NCI-H524 treated with DMSO at 0.1 percent for 48 hours (cell line): Measurements from ENCODE around the gene CDKN1C.

Experiments used
- DNase-seq: peaks from one replicate; lab custom pipeline; 2025; lab: John Stamatoyannopoulos, UW

CDKN1C gene

DNA sequence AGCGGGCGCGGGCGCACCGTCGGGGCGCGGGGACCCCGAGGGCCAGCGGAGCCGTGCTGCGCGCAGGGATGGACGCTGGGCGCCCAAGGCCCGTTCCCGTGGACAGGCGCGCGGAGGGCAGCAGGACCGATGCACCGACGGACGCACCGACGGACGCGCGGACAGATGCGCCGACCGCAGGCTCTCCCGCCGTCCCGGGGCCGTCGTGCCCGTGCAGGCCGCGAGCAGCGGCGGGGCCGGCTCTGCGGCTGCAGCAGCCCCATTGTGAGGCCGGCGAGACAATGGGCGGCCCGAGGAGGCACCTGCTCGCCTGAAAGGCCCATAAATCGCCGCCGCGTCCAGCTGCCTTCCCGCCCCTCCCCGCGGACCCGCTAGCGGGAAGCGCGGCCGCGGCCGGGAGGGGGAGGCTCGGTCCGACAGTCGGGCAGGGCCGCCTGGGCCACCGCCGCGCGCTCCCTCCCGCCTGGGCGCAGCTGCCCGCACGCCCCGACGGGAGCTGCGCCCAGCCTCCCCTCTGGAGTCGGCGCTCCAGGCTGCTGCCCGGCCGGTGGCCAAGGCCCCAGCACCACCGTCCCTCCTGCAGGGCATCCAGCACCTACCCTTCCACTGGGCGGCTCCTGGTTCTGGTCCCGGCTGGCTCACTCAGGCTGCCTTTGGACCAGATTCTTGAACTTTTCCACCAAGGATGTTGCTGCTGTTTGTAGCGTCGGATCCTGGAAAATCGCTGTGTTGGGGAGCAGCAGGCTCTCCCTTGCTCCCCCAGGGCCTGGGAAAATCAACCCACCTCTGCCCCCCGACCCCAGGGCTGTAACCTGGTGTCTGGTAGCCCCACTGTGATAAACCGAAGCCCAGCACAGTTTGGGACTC lies 15.8 kb downstream of the CDKN1C start:
- no peak for DNase-seq

DNA sequence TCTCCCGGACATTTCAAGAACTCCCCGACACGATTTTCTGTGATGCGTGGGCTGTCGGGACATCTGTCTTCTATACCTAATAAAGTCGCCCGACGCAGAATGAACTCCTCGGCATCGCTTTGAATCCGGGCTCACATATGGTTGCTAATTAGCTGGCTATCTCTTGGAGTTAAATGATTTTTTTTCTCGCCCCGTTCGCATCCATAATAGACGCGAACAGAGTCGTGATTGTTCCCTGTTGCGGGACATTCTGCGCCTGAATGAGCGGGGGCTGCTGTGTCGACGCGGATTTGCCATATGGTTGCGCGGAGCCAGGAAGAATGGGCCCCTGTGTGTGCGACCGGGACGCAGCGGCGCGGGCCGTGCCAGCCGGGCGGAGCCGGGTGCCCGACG lies 16.4 kb downstream of the CDKN1C start:
- DNase-seq, result no peak

DNA sequence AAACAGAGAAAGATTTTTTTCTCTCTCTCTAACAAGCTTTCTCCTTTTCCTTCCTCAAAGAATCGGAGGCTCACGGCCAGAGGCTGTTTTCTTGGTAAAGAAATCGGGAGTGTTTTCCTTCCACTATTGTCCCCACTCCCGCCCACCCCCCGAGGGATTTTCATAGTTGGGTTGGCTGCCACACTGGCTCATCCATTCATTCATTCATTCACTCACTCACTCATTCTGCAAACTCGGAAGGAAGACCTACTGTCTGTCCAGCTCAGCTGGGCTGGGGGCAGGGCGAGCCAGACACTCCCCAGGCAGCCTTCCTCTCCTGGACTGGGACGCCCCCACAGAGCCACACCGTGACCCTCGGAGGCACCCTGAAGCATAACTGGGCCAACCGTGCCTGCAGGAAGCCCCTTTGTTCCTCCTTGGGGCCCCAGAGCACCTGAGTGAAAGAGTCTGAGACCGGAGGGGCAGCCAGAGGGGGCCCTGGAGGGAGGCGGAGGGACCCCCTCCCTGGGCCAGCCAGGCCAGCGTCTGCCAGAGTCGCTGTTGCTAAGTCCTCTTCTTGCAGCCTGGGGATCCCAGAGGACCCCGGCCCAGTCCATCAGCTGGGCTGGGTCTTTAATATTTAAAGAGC lies 17.0 kb downstream of the CDKN1C start:
- no peak for DNase-seq

DNA sequence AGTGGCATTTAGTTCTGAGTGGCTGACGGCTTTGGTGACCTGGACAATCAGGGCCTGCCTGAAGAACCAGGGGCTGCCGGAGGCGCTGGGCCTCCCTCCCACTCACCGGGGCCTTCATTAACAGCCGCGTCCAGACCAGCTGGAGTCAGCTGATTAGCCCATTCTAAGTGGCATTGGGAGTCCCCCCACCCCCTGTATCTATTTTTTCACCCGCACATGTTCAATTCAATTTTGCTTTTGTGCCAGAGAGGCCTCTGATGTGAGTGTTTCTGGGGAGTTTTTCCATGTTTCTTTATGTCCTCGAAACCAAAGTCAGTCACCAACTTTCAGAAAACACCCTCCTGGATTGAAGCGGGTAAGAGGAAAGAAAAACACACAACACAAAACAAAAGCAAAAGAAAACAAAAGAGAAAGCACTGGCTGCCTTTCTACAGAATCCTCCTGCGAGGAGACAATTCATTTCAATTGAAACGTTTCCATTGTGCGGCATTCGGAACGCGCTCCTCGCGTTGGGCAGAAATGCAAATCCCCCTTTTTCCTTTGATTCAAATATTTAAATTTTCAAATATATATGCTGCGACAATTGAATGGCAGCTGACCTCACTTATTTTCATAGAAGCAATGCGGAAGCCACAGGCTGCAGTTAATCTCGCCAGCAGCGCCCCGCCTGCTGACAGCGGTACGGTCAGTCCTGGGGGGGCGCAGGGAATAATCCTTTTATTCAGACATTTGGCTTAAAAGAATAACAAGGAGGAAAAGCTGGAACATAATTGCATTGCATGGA lies 17.7 kb downstream of the CDKN1C start:
- DNase-seq, result no peak

DNA sequence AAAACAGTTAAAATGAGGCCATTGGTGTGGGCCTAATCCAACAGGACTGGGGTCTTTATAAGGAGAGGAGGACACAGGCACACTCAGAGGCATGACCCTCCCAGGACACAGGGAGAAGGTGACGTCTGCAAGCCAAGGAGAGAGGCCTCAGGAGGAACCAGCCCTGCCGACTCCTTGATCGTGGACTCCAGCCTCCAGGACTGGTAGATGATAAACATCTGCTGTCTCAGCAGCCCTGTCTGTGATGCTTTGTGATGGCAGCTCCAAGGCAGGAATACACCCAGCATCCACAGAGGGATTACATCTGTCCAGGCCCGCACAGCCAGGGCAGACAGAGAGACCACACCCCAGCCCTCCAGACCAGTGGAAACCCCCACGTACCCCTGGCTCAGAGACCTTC lies 18.4 kb downstream of the CDKN1C start:
- no peak for DNase-seq

DNA sequence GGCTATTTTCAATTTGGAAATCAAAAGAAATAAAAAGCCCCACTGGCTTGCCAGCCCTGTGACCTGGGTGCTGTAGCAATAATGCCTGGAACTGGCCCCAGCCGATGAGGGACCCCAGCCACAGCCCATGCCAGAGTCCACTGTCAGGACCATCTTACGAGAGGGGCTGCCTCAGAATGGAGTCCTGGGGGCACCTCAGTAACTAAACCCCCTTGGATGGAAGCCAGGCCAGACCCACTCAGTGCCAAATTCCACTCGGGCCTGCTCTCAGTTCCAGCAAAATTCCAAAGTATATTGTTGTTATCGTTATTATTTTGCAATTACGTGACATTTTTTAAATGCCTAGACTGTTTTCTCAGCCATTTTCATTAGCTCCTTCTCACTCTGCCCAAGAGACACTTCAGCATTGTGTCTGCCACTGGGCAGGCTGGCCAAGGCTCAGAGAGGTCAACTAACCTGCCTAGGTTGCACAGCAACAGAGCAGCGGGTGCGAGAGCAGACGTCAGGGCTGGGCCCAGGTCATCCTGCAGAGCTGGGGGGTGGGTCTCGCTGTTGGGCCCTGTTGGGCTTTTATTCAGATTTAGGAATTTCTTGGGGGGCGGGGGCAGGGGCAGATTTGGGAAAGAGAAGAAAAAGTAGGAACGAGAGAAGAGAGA lies 19.5 kb downstream of the CDKN1C start:
- DNase-seq, result no peak

DNA sequence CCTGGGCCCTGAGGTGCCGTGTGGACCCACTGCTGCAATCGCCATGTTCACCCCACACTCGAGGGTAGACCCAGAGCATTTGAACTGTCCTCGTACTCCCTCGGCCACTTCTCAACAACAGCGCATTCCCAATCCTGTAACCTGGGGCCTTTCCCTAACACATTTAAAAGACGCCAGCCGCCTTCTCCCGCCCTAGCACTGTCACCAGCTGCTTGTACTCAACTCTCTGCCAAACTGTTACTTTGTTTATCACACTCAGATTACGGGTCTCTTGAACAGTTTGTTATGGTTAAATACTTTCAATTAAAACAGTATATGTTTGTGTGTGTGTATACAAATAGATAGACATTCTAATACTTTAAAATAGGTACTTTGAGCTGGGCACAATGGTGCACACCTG lies 20.7 kb downstream of the CDKN1C start:
- DNase-seq, result no peak

DNA sequence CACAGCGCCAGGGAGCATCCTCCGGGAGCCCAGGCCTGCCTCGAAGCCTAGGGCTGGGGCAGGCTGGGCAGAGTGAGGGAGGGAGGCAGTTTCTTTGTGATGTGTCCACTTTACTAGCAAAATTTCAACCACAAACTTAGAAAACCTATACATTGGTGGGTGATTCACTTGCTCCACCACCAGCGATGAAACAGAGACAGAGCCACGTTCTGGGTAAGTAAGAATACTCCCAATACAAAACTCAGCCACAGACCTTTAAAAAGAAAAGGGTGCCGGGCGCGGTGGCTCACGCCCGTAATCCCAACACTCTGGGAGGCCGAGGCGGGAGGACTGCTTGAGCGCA lies 22.3 kb downstream of the CDKN1C start:
- no peak for DNase-seq

DNA sequence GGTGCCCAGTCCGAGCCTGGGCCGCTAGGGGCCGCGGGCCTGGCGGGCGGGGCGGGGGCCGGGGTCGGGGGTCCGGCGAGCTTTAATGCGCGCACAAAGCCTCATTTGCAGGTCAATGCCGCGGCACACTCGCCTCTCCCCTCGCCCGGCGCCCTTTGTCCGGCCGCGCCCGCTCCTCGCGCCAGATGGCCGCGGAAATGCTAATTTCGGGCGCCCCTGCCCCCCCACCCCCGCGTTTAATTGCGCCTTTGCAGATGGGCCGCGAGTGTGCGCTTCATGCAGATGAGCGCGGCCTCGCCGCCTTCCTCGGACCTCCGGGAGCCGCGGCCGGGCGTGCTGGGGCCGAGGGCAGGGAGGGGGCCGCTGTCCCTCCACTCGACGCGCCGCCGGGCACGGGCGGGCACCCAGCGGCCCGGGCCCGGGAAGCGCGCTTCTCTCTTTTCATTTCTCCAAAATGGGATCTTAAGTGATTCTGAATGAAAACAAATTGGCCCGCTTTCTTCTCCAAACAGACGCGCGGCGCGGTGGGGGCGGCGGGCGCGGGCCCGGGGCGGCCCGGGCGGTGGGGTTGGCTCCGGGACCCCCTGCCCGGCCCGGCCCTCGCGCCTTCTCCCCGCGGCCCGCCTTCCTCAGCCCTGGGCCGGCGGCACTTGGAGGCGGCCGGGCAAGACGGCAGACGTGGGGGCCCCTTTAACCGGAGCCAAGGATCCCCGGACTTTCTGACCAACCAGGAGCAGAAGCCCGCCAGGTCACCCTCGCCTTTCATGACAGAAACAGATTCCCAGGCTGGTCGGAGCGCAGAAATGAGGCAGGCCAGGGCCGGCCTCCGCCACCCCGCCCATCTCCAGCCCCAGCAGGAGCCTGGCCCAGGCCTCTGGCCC lies 22.9 kb downstream of the CDKN1C start:
- no peak for DNase-seq

DNA sequence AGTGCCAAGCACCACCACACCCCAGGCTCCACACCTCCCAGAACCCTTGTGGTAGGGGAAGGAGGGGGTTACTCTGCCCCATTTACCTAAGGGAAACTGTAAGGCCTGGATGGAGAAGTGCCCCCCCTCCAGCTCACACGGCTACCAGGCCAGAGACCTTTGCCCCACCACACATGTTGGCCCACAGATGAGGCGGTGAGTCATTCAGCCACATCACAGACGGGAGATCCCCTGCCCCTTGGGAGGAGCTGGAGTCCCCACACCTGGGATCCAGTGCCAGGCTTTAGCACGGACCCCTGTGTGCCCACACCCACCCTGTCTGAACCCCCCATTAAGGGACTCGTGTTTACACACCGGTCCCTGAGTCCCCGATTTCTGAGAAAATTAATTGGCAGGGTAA lies 24.9 kb downstream of the CDKN1C start:
- DNase-seq, result no peak

DNA sequence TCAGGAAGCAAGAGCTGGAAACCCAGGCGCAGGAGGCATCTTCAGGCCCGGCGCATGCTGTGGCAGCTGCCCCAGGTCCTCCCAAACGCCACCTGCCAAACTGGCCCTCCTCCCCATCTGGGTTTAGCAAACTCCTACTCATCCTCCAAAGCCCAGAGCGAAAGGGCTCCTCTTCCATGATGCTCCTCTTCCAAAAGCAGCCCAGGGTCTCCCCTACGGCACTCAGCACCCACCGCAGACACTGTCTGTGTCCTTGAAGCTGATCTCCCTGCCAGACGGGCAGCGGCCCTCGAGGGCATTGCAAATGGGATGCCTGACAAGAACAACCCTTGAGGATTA lies 25.9 kb downstream of the CDKN1C start:
- no peak for DNase-seq

DNA sequence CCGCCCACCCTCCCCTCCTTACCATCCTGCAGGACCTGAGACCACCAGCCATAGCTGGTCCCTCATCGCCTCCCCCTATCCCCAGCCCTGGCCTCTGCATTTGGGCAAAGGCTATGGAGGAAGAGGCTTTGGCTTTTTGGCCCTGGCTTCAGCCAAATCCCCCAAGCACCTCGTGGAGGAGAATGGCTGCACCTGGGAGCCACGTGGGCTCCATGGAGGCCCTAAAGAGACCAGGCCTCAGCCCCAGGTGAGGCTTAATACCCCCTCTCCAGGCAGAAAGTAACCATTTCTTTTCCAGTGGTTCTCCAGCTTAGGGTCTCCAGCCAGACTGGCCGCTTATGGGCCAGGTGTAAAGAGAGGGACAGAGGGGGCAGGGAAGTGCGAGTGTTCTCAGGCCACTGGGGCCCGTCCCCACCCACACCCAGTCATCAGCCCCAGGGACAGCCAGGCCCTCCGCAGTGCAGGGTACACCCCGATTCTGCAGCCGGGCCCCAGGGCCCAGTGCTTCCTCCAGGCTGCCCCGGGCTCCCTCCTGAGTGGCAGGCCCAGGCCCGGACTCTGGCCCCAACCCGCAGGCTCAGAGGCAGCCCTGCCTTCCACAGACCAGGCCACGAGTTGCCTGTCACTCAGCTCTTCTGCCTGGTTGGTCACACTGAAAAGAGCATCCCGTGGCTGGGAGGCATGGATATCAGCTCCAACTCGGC lies 26.4 kb downstream of the CDKN1C start:
- no peak for DNase-seq

DNA sequence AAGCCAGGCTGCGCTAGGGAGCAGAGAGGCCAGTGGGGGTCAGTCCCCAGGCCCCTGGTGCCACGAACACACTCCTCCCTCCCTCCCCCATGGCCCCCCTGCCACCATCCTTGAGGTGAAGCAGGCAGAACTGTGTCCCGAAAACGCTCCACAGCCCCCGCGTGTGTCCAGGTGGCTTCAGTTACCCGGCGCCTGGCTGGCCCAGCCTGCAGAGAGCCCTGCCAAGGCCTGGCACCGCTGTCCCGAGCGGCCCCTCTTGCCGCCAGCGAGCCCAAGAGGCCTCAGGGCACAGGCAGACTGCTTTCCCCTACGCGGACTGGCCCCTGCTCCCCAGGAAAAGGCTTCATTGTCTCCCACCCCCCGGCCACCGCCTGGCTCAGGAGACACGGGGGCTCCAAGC lies 27.7 kb downstream of the CDKN1C start:
- DNase-seq, result no peak

DNA sequence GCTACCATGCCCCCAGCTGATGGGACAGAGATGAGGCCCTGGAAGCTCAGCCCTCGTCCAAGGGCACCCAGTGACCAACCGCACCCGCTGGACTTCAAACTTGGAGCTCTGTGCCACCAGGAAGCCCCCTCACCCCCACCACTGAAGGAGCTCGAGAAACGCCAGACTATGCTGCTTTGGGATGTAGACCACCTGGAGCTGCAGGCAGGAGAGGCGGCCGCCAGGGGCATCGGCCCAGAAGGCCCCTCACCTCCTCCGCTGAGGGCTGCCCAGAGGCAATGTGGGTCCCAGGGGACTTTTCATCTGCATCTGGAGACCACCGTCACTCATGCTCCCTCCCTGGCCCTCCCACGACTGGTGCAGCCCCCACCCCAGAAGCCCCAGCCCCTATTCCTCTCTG lies 28.3 kb downstream of the CDKN1C start:
- DNase-seq, result no peak

DNA sequence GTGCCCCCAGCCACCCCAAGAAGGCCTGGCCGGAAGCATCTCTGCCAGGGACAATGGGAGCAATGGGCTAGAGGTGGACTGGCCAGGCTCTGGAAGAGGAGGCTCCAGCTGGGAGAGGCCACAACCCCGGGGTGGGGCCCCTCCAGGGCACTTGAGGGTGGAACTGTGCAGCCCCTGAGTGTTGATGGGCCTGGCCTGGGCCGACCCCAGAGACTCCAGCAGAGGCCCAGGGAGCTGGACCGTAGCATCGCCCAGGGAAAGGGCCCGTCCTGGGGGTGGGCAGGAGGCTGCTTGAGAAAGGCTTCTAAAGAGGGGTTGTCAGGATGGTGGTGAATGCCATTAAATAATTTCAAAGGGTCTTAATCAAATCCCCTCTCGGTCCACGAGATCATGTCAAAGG lies 30.4 kb downstream of the CDKN1C start:
- DNase-seq, result no peak

DNA sequence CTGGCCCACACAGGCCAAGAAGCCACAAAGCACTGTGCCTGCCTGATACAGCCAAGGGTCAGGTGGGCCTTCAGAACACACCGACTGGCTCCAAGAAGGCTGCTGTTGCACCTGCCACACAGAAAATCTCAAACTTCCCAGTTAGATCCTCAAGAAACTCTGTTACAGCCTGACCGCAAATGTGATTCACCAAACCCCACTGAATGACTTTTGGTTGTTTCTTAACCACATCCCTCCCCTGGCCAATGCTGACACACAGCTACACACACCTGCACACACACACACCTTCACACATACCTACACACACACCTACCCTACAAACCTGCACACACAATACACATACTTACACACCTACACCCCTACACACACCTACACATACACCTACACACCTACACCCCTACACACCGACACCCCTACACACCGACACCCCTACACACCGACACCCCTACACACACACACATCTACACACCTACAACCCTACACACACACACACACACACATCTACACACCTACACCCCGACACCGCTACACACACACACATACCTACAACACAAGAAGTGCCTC lies 31.5 kb downstream of the CDKN1C start:
- DNase-seq, result no peak

DNA sequence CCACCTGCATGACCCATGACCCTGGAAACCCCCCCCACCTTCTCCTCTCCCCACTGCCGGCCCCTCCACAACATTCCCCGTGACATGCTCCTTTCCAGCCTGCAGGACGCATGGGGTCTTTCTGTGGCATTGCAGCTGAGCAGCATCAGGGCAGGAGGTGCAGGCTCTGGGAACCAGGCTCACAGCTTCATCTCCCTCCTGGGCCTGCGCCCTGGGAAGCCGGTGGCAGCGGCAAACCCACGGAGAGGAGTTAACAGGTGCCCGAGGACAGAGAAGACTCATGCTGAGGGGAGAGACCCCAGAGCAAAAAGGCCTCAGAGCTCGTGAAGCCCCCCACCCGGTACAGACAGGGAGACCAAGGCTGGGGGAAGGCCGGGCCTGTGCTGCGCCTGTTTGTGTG lies 32.2 kb downstream of the CDKN1C start:
- no peak for DNase-seq

DNA sequence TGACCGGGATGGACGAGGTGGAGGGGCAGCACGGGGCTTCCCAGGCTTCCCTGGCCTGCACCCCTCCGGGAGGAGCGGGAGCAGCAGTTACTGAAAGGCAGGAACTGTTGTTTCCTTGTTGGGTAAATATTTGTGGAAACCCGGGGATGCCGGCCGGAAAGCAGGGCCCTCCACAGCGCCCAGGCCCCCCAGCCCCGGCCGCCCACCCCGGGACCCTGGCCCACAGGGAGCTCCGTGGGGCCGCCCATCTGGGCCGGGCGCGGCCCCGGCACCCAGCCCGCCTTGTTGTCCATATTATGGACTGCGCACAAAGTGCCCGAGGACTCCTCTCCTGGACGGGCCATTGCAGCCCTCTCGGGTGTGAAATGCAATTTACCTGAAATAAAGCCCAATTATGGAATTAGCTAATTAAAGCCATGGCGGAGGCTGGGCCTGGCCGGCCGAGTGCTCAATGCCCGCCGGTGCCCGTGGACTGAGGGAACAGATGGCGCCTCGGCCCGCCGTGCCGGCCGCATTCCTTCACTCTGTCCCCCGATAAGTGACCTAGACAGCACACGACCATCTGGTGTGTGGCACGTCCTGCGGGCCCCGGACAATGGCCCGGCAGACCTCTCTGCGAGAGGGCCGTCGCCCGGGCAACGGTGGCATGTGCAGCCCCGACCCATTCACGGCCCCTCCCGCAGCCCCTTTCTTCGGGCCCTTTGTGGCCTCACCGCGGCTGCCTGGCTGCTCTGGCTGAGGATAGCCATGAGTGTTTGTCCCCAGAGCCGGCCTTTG lies 35.4 kb downstream of the CDKN1C start:
- DNase-seq, result no peak

DNA sequence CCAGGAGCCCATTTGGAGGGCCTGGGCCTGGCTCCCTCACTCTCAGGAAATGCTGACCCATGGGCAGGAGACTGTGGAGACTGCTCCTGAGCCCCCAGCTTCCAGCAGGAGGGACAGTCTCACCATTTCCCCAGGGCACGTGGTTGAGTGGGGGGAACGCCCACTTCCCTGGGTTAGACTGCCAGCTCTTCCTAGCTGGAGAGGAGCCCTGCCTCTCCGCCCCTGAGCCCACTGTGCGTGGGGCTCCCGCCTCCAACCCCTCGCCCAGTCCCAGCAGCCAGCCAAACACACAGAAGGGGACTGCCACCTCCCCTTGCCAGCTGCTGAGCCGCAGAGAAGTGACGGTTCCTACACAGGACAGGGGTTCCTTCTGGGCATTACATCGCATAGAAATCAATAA lies 37.1 kb downstream of the CDKN1C start:
- no peak for DNase-seq

DNA sequence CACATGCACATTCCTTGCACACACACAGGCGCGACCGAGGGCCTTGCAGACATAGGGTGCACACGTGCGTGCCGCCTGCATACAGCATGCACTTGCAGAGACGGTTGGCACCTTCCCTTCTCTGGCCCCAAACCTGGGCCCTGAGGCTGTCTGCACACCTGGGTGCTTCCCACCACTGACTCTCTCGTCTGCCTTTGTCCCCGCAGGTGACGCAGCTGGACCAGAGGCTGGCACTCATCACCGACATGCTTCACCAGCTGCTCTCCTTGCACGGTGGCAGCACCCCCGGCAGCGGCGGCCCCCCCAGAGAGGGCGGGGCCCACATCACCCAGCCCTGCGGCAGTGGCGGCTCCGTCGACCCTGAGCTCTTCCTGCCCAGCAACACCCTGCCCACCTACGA lies 38.0 kb downstream of the CDKN1C start:
- no peak for DNase-seq
